Measurements from ENCODE around the gene SCD5. TPM values are rescaled to one million over a fixed set of nuclear protein-coding genes. Genes with fewer than 3 reads are reported as not detected.
"Not testable (repeated sequence)": the region's sequence is repeated elsewhere in the genome, so short reads cannot be mapped to it uniquely, and the experiment has no call there.

Gene SCD5
- total and polyA plus RNA-seq, 9 of the 15 experiments (the other 6 are each of a cell fraction or from before 2014, with no cell fraction given) = 0.01 to 0.20 (median 0.03) TPM; not detected in 5

DNA sequence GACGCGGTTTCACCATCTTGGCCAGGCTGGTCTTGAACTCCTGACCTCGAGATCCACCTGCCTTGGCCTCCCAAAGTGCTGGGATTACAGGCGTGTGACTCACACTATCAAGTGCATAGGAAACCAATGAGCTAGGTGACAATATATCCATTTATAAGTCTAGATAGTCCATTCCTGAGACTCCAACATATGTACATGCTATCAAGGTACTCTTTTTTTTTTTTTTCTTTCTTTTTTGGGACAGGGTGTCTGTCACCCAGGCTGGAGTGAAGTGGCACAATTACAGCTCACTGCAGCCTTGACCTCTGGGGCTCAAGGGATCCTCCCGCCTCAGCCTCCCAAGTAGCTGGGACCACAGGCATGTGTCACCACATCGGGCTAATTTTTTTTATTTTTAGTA is 18.3 kb upstream of the SCD5 start:
- DNase-seq (ENCODE audit: extremely low read depth in 1 of 4, low spot score in 3 of 4); H3K27ac ChIP-seq (ENCODE audit: extremely low read depth, low read depth, low read length); CTCF ChIA-PET (ENCODE audit: low intra/inter-chr PET ratio); ATAC-seq; H3K4me2 ChIP-seq (ENCODE audit: insufficient read depth, low read length); BruUV-seq (replicated peaks); H3K4me1 ChIP-seq (replicated peaks in 1 of 2; ENCODE audit: control insufficient read depth in 2 of 2, insufficient read depth in 2 of 2, low read length in 2 of 2); in situ Hi-C loops (cut with MboI); H3K79me2 ChIP-seq (ENCODE audit: control insufficient read depth, insufficient read depth, low read length); H3K9ac ChIP-seq (ENCODE audit: insufficient read depth in 1 of 2, low read depth in 2 of 2, low read length in 2 of 2); H3K9me1 ChIP-seq (ENCODE audit: control insufficient read depth, insufficient read depth, low read length); H4K20me1 ChIP-seq (replicated peaks; ENCODE audit: control insufficient read depth, insufficient read depth, low read length); H3K4me3 ChIP-seq; FAIRE-seq; H3K9me3 ChIP-seq (replicated peaks; ENCODE audit: control insufficient read depth, insufficient read depth, low read depth, low read length); H3K27me3 ChIP-seq (ENCODE audit: control insufficient read depth in 2 of 2, insufficient read depth in 2 of 2, low read length in 2 of 2); H2AFZ ChIP-seq (ENCODE audit: low read depth, low read length); intact Hi-C loops (cut with micrococcal nuclease): not testable (repeated sequence)
- TF ChIP-seq POLR2B (IDR thresholded peaks at IDR 0.05; ENCODE audit: low read depth, partially characterized antibody) (peak; percentile 57), SUPT5H (IDR thresholded peaks at IDR 0.05) (peak; percentile 46; the same call in 1 of the 2 replicates), POLR2A (conservative IDR thresholded peaks at IDR 0.05) (peak; percentile 40; the same call in 1 of the 2 replicates)
- TF ChIP-seq, protein P1, sequence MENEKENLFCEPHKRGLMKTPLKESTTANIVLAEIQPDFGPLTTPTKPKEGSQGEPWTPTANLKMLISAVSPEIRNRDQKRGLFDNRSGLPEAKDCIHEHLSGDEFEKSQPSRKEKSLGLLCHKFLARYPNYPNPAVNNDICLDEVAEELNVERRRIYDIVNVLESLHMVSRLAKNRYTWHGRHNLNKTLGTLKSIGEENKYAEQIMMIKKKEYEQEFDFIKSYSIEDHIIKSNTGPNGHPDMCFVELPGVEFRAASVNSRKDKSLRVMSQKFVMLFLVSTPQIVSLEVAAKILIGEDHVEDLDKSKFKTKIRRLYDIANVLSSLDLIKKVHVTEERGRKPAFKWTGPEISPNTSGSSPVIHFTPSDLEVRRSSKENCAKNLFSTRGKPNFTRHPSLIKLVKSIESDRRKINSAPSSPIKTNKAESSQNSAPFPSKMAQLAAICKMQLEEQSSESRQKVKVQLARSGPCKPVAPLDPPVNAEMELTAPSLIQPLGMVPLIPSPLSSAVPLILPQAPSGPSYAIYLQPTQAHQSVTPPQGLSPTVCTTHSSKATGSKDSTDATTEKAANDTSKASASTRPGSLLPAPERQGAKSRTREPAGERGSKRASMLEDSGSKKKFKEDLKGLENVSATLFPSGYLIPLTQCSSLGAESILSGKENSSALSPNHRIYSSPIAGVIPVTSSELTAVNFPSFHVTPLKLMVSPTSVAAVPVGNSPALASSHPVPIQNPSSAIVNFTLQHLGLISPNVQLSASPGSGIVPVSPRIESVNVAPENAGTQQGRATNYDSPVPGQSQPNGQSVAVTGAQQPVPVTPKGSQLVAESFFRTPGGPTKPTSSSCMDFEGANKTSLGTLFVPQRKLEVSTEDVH (IDR thresholded peaks at IDR 0.05; ENCODE audit: low read depth, partially characterized antibody) = peak; percentile 70
- POLR2A ChIA-PET = interaction anchor here (0.6 to 1.5 kb wide), 3 partner anchors 12 to 32 kb away, joined by 3 to 7 read pairs (median 4); no protein-coding TSS in a partner anchor
- H3K36me3 ChIP-seq (ENCODE audit: control insufficient read depth, insufficient read depth, low read length) = peaks cover 43% of the 10 kb centered on the region
- WGBS (ENCODE audit: insufficient coverage, low coverage, missing lambda C conversion rate) = 77% methylated on average over 5 of the region's 6 CpGs
